ENCODE data around the gene TENT4B. TPM values are rescaled to one million over a fixed set of nuclear protein-coding genes. Genes with fewer than 3 reads are reported as not detected.

The TENT4B gene
- total RNA-seq, 1 experiment from 2014 or later, result 11.4 TPM

DNA sequence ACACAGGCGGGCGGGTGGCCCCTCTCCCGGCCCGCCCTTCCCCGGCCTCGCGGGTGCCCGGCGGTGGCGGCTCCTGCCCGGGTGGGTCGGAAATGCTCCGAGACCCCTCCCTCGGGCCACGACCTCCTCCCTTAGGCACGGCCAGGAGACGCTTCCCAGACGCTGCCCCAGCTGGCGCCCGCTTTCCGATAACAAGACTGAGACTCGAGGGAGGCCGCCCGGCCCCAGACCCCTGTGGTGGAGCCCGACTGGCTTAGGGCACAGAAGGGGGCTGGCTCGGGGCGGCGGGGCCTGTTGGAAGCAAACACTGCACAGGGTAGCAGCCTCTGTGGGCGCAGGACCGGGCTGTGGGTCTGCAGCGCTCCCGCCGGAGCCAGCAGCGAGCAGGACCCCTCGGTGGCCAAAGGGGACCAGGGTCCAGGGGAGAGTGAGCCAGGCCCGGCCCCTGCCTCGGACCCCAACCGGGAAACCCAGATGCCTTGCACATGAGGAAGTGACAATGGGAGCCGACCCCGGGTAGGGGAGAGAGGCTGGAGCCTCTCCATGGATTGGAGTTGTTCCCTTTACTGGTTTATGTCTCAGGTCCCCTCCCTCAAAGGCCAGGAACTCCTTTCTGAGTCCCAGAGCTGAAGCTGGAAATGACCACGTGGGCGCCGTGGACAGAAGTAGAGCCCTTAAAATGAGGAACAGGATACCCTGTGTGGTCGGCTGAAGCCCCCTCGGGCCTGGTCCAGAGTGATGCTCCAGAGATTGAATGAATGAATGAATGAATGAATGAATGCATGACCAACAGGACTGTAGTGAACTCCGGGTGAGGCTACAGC, 93.4 kb downstream of the TENT4B start:
- peak overlapping the region; percentile 92 for H3K4me2 ChIP-seq
- peak in 1 of 2 experiments; percentile 21 for DNase-seq
- H3K27me3 ChIP-seq (ENCODE audit: insufficient read depth, low read depth), result no peaks in the 10 kb centered on the region
- H3K36me3 ChIP-seq (ENCODE audit: low read depth), result no peaks in the 10 kb centered on the region
- H2AFZ ChIP-seq, result peak overlapping the region; percentile 93
- H3K4me3 ChIP-seq, result peak overlapping the region; percentile 85
- intact Hi-C loops (cut with micrococcal nuclease; ENCODE audit: unreplicated experiment), result loop anchor here (5.0 kb wide), 1 partner anchor 66 kb away; no protein-coding TSS in a partner anchor
- no TSS peak for BruUV-seq (replicated peaks)
- POLR2A ChIA-PET (ENCODE audit: unreplicated experiment), result no interaction called here
- H3K27ac ChIP-seq, result peak overlapping the region; percentile 17; the same call in 1 of the 2 replicates
- no peaks in the 10 kb centered on the region; the same call in 1 of the 2 replicates for H4K20me1 ChIP-seq (ENCODE audit: insufficient read depth)
- H3K4me1 ChIP-seq (replicated peaks; ENCODE audit: insufficient read depth), result peaks cover 7% of the 10 kb centered on the region
- peaks cover 4% of the 10 kb centered on the region for H3F3A ChIP-seq (ENCODE audit: insufficient read depth, low read depth)
- TF ChIP-seq EZH2 (IDR thresholded peaks at IDR 0.05; ENCODE audit: low read depth), result no peak
- TF ChIP-seq, protein P1, sequence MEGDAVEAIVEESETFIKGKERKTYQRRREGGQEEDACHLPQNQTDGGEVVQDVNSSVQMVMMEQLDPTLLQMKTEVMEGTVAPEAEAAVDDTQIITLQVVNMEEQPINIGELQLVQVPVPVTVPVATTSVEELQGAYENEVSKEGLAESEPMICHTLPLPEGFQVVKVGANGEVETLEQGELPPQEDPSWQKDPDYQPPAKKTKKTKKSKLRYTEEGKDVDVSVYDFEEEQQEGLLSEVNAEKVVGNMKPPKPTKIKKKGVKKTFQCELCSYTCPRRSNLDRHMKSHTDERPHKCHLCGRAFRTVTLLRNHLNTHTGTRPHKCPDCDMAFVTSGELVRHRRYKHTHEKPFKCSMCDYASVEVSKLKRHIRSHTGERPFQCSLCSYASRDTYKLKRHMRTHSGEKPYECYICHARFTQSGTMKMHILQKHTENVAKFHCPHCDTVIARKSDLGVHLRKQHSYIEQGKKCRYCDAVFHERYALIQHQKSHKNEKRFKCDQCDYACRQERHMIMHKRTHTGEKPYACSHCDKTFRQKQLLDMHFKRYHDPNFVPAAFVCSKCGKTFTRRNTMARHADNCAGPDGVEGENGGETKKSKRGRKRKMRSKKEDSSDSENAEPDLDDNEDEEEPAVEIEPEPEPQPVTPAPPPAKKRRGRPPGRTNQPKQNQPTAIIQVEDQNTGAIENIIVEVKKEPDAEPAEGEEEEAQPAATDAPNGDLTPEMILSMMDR (conservative IDR thresholded peaks at IDR 0.05), result no peak
- no peaks in the 10 kb centered on the region for H3K9me2 ChIP-seq (ENCODE audit: insufficient read depth)
- H3K9me3 ChIP-seq (ENCODE audit: insufficient read depth, low read depth), result no peaks in the 10 kb centered on the region
- CTCF ChIA-PET, result no interaction called here
- peaks cover 18% of the 10 kb centered on the region; the same call in 1 of the 2 replicates for H3K79me2 ChIP-seq (ENCODE audit: low read depth)

DNA sequence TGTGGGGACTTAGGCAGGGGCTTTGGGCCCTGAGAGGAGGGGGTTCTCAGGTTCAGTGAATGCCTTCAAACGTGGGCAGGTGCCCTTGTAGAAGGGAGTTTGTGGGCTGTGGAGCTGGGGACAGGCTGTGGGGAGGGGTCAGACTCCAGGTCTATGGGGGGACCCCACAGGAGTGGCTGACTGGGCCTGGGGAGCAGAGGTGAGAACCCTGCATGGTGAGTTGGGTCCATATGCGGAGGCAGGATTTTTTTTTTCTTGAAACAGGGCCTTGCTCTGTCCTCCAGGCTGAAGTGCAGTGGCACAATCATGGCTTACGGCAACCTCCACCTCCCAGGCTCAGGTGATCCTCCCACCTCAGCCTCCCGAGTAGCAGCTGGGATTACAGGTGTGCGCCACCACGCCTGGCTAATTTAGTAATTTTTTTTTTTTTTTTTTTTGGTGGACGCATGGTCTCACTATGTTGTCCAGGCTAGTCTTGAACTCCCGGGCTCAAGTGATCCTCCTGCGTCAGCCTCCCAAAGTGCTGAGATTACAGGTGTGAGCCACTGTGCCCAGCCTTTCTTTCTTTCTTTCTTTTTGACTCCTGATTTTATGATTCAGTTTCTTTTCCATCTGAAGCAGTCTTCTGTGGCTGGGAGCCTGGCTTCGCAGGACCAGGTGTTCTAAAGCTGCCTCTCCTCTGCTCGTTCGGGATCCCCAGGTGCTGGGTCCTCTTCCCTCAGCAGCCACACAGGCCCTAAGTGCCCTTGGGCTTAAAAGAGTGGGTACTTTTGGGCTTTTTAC, 94.2 kb downstream of the TENT4B start:
- Histone ChIP-seq H3K4me1 (replicated peaks; ENCODE audit: insufficient read depth) (peaks cover 7% of the 10 kb centered on the region), H4K20me1 (ENCODE audit: insufficient read depth) (no peaks in the 10 kb centered on the region; the same call in 1 of the 2 replicates), H3K79me2 (ENCODE audit: low read depth) (peaks cover 18% of the 10 kb centered on the region; the same call in 1 of the 2 replicates), H3K9me3 (ENCODE audit: insufficient read depth, low read depth) (no peaks in the 10 kb centered on the region), H3K4me3 (peak overlapping the region; percentile 85), H3F3A (ENCODE audit: insufficient read depth, low read depth) (peaks cover 4% of the 10 kb centered on the region), H3K36me3 (ENCODE audit: low read depth) (no peaks in the 10 kb centered on the region), H3K9me2 (ENCODE audit: insufficient read depth) (no peaks in the 10 kb centered on the region), H3K4me2 (peak overlapping the region; percentile 92), H2AFZ (peak overlapping the region; percentile 93), H3K27me3 (ENCODE audit: insufficient read depth, low read depth) (no peaks in the 10 kb centered on the region), H3K27ac (no peak overlapping the region)
- intact Hi-C loops (cut with micrococcal nuclease; ENCODE audit: unreplicated experiment), result loop anchor here (5.0 kb wide), 1 partner anchor 65 kb away; no protein-coding TSS in a partner anchor
- no peak for DNase-seq
- TSS peak; percentile 21 for BruUV-seq (replicated peaks)
- ChIA-PET CTCF (interaction anchor here (0.6 kb wide), 1 partner anchor 71 kb away, joined by 5 read pairs; no protein-coding TSS in a partner anchor), POLR2A (ENCODE audit: unreplicated experiment) (no interaction called here)
- TF ChIP-seq, protein P1 (conservative IDR thresholded peaks at IDR 0.05), result no peak
- no peak for TF ChIP-seq EZH2 (IDR thresholded peaks at IDR 0.05; ENCODE audit: low read depth)

DNA sequence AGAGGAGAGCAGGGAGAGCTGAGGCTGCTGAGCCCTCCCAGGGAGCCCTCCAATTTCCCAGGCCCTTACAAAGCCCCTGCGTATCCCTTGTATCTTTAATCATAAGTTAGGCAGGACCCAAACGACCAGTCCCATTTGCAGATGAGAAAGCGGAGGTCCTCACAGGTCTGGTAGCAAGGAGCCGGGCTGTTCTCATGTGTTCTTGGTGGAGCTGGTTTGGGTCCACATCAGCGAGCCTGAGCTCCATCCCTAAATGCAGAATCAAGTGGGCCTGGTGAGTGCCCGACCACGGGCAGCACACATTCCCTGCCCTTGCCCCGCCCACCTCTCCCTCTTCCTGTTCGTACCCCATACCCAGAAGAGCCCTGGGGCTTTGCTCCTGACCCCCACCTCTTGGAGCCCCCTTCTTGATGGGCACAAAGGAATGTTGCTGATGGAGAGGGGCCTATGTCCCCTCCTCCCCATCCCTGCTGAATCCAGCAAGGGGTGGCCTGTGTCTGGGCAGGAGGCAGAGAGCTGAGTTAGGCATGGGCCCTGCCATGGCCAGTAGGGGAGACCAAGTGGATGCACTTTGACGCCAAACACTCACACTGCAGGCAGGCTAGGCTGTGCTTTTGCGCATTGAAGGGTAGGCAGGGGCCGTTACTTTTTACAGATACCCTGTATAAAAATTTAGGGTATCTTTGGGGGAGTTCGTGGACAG, 95.0 kb downstream of the TENT4B start:
- BruUV-seq (replicated peaks), result no TSS peak
- Histone ChIP-seq H3K27me3 (ENCODE audit: insufficient read depth, low read depth) (no peaks in the 10 kb centered on the region), H3K4me2 (no peak overlapping the region), H3K36me3 (ENCODE audit: low read depth) (no peaks in the 10 kb centered on the region), H3K9me3 (ENCODE audit: insufficient read depth, low read depth) (no peaks in the 10 kb centered on the region), H2AFZ (no peak overlapping the region), H3F3A (ENCODE audit: insufficient read depth, low read depth) (peaks cover 4% of the 10 kb centered on the region), H3K27ac (no peak overlapping the region), H3K4me3 (no peak overlapping the region), H3K4me1 (replicated peaks; ENCODE audit: insufficient read depth) (peaks cover 7% of the 10 kb centered on the region), H4K20me1 (ENCODE audit: insufficient read depth) (no peaks in the 10 kb centered on the region; the same call in 1 of the 2 replicates), H3K79me2 (ENCODE audit: low read depth) (peaks cover 18% of the 10 kb centered on the region; the same call in 1 of the 2 replicates), H3K9me2 (ENCODE audit: insufficient read depth) (no peaks in the 10 kb centered on the region)
- intact Hi-C loops (cut with micrococcal nuclease; ENCODE audit: unreplicated experiment), result loop anchor here (5.0 kb wide), 1 partner anchor 64 kb away; no protein-coding TSS in a partner anchor
- TF ChIP-seq, protein P1 (conservative IDR thresholded peaks at IDR 0.05), result no peak
- TF ChIP-seq EZH2 (IDR thresholded peaks at IDR 0.05; ENCODE audit: low read depth), result no peak
- ChIA-PET CTCF (no interaction called here), POLR2A (ENCODE audit: unreplicated experiment) (no interaction called here)
- no peak for DNase-seq
